A549 (cell line): ENCODE measurements around the gene PCDH9.

Experiments
- BHLHE40 ChIP-seq: IDR thresholded peaks from 2 replicates; pipeline ENCODE4 v1.6.1; 2012; ENCODE audit warnings: low read depth, low read length, inconsistent platforms
- CHD4 ChIP-seq: fragments of 200-600 bp; sonication (generic); IDR thresholded peaks from 2 replicates; pipeline ENCODE4 v1.6.1; 2016; ENCODE audit warnings: antibody characterized with exemption, mild to moderate bottlenecking, borderline replicate concordance
- EHMT2 ChIP-seq: fragments of 200-600 bp; sonication (generic); IDR thresholded peaks from 2 replicates; pipeline ENCODE4 v1.6.1; 2016; ENCODE audit warnings: antibody characterized with exemption, low read depth, mild to moderate bottlenecking, moderate library complexity
- EP300 ChIP-seq, 2 experiments: fragments of >200 bp; sonication (Bioruptor Twin); formaldehyde crosslinking; IDR thresholded peaks; 2 replicates in 1 of 2; 3 replicates in 1 of 2; pipeline ENCODE4 v1.6.1; 2016 to 2017
- ESRRA ChIP-seq: fragments of 150-350 bp; IDR thresholded peaks from 2 replicates; pipeline ENCODE4 v1.6.1; 2014; ENCODE audit warnings: mild to moderate bottlenecking, low read length, borderline replicate concordance
- JUN ChIP-seq, 2 experiments: fragments of >200 bp; sonication (Bioruptor Twin); formaldehyde crosslinking; IDR thresholded peaks; 2 replicates in 1 of 2; 3 replicates in 1 of 2; pipeline ENCODE4 v1.6.1; 2016 to 2017
- NFE2L2 ChIP-seq: fragments of 150-350 bp; conservative IDR thresholded peaks from 2 replicates; pipeline ENCODE4 v1.6.1; 2014; ENCODE audit warnings: low read length
- NR3C1 ChIP-seq: fragments of >200 bp; sonication (Bioruptor Twin); formaldehyde crosslinking; IDR thresholded peaks from 3 replicates; pipeline ENCODE4 v1.6.1; 2017
- POLR2A ChIP-seq: IDR thresholded peaks from 2 replicates; pipeline ENCODE4 v1.6.1; 2012; ENCODE audit warnings: mild to moderate bottlenecking, low read length
- RARB ChIP-seq: fragments of 250-450 bp; sonication (Bioruptor Pico); IDR thresholded peaks from 2 replicates; pipeline ENCODE4 v1.8.0; 2021; ENCODE audit warnings: mild to moderate bottlenecking, moderate library complexity
- RNF2 ChIP-seq: fragments of 200-600 bp; sonication (generic); IDR thresholded peaks from 2 replicates; pipeline ENCODE4 v1.6.1; 2016; ENCODE audit warnings: low read depth, mild to moderate bottlenecking, antibody characterized with exemption, moderate library complexity, borderline replicate concordance
- TF ChIP-seq, protein P1 (sequence below): IDR thresholded peaks from 2 replicates; pipeline ENCODE4 v1.6.1; 2012
- TF ChIP-seq, protein P2 (sequence below): IDR thresholded peaks from 2 replicates; pipeline ENCODE4 v1.6.1; 2012
- TF ChIP-seq, protein P3 (sequence below): fragments of >200 bp; sonication (Bioruptor Twin); formaldehyde crosslinking; IDR thresholded peaks from 3 replicates; pipeline ENCODE4 v1.5.1; 2016

DNA sequence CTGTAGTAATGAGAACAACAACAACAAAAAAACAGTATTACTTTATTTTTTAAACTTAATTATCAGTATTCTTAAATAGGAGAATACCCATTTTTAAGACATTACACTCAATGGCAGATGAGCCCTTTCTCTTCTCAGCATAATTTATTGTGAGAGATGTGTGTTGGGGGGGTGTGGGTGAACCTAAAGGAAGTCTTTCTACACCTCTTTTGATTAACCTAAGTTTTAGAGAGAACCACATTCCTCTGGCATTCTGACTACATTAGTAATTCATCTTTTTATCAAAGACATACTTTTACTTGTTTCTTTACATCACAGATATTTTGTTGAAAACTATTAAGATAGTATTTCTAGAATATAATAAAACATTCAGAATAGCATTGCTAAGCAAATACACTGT lies 890.9 kb downstream of the PCDH9 start:
- TF ChIP-seq, protein P1, sequence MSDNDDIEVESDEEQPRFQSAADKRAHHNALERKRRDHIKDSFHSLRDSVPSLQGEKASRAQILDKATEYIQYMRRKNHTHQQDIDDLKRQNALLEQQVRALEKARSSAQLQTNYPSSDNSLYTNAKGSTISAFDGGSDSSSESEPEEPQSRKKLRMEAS = no peak
- TF ChIP-seq, protein P2, sequence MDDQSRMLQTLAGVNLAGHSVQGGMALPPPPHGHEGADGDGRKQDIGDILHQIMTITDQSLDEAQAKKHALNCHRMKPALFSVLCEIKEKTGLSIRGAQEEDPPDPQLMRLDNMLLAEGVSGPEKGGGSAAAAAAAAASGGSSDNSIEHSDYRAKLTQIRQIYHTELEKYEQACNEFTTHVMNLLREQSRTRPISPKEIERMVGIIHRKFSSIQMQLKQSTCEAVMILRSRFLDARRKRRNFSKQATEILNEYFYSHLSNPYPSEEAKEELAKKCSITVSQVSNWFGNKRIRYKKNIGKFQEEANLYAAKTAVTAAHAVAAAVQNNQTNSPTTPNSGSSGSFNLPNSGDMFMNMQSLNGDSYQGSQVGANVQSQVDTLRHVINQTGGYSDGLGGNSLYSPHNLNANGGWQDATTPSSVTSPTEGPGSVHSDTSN = no peak
- TF ChIP-seq EP300 (IDR thresholded peaks at IDR 0.05) (no peak), ESRRA (no peak), NR3C1 (no peak), BHLHE40 (no peak), CHD4 (no peak), POLR2A (no peak), RNF2 (no peak), NFE2L2 (no peak), JUN (IDR thresholded peaks at IDR 0.05) (no peak), EHMT2 (no peak), RARB (no peak)
- TF ChIP-seq, protein P3, sequence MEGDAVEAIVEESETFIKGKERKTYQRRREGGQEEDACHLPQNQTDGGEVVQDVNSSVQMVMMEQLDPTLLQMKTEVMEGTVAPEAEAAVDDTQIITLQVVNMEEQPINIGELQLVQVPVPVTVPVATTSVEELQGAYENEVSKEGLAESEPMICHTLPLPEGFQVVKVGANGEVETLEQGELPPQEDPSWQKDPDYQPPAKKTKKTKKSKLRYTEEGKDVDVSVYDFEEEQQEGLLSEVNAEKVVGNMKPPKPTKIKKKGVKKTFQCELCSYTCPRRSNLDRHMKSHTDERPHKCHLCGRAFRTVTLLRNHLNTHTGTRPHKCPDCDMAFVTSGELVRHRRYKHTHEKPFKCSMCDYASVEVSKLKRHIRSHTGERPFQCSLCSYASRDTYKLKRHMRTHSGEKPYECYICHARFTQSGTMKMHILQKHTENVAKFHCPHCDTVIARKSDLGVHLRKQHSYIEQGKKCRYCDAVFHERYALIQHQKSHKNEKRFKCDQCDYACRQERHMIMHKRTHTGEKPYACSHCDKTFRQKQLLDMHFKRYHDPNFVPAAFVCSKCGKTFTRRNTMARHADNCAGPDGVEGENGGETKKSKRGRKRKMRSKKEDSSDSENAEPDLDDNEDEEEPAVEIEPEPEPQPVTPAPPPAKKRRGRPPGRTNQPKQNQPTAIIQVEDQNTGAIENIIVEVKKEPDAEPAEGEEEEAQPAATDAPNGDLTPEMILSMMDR = no peak
